GM21423 (cell line): ENCODE data around the gene TIMD4.
"Not testable (repeated sequence)": the region's sequence is repeated elsewhere in the genome, so short reads cannot be mapped to it uniquely, and the experiment has no call there.

Experiments
- ATAC-seq: cut with Tn5 transposase; IDR thresholded peaks from one replicate; pipeline ENCODE4 v1.9.1; 2021; ENCODE audit warnings: mild to moderate bottlenecking, moderate library complexity; ENCODE audit not compliant: unreplicated experiment

The TIMD4 gene

DNA sequence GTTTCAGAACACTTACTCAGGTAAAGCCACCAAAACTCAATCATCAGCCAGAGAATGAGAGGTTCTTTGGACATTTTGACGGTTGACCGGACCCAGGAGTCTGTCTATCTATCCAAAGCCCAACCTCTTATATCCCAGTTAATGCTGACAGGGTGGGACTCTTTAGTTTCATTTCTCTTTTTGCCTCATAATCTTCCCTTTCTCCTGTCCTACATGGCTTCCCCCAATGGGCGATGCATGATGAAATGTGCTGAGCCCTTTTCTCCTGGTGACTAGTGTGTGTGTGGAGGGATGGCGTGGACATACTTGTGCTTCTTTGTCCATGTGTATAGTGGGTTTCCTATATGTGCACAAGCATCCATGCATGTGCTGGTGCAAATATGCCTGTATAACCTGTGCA, at the start of gene TIMD4:
TSS of gene TIMD4 (minus strand) at position 102 of the 400 bp plus-strand sequence. CDS start at position 74, 28 bp downstream.
- no peak for ATAC-seq

DNA sequence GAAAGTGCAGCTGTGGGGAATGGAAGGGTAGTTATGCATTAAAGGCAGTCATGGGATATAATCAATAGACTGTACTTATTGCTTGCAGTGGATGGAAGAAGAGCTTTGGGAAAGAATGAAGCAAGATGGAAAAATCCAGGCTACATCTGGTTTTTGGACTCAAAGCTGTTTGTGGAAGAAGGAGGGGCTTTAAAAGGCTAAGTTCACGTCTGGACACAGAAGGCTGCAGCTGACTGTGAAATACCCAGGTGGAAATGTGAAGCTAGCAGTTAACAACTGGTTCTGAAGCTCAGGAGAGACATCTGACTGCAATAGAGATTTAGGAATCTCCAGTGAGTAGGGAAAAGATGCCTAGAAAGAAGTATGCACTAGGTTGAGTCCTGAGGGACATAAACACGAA, 43.2 kb upstream of the TIMD4 start:
- ATAC-seq, result no peak

DNA sequence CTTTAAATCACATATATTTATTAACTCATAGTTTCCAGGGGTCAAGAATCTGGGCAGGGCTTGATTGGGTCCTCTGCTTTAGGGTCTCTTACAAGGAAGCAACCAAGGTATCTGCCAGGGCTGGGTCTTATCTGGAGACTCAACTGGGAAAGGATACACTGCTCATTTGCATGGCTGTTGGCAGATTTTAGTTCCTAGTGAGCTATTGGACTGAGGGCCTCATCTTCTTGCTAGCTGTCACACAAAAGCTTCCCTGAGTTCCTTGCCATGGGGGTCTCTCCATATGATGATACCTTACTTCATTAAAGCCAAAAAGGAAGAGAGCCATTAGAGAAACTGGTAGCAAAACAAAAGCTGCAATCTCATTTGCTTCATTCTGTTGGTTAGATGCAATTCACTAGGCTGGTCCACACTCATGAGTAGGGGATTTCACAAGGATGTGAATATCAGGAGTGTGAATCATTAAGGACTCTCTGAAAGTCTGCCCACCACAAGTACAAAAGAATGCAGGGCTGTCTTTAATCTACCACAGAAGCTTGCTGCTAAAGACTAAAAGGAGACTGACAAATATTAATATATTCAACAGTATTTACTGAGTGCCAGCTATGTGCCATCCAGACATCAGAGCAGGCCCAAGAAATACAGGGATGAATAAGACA, 42.0 kb upstream of the TIMD4 start:
- ATAC-seq, result peak; percentile 58

DNA sequence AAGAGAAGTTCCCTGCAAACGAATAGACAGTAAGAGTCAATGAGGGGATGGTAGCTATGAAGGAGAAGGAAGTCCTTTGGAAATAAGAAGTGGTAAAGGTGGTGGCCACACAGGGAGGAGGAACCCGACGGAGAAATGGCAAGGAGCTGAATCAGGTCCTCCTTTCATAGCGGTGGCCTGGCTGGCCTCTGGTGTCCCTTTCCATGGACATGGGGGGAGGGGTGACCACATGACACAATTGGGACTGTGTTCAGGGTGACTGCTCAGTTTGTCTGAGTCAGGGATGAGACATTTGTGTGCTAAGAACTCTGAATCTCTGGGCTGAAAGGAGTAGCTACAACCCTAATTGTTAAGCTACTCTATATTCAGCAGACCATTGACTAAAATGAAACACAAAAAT, 28.7 kb upstream of the TIMD4 start:
- ATAC-seq, result no peak

DNA sequence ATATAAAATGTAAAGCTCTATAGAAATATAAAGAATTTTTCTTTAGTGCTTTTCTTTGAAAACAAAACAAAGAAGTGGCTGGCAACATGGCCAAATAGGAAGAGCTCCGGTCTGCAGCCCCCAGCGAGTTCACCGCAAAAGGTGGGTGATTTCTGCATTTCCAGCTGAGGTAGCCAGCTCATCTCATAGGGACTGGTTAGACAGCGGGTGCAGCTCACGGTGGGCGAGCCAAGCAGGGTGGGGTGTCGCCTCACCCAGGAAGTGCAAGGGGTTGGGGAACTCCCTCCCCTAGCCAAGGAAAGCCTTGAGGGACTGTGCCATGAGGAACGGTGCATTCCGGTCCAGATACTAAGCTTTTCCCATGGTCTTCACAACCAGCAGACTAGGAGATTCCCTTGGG, 21.0 kb upstream of the TIMD4 start:
- ATAC-seq, result no peak

DNA sequence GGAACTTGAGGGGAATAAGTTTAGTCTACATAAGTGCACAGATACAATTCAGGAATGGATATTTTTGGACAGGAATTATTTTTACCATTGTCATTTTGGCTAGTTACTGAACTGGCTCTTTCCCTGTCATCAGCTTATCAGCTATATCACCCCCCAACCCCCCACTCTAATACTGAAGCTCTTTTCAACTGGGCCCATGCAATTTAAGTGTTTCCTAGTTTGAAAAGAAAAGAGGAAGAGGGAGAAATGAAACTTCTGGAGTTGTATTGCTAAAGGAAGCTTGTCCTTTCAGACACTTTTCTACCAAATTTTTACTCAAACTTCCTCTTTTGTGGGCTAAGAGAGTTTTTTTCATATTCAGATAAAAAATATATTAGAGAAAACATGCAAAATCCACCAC, 18.5 kb upstream of the TIMD4 start:
- no peak for ATAC-seq

DNA sequence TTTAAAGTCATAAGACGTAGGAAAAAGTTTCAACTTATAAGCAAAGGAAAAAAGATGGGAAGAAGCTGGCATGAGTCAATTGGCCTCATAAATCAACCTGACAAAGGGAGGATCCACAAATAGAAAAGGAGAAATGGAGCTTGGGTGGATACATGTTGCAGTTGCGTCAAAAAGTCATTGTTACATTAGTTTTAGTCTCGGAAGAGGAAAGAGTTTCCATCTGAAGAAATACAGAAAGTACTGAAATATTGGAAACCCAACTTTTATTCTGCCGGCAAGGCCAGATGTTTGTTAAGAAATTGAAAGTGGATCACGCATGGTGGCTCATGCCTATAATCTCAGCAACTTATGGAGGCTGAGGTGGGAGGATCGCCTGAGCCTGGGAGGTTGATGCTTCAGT, 11.3 kb upstream of the TIMD4 start:
- no peak for ATAC-seq

DNA sequence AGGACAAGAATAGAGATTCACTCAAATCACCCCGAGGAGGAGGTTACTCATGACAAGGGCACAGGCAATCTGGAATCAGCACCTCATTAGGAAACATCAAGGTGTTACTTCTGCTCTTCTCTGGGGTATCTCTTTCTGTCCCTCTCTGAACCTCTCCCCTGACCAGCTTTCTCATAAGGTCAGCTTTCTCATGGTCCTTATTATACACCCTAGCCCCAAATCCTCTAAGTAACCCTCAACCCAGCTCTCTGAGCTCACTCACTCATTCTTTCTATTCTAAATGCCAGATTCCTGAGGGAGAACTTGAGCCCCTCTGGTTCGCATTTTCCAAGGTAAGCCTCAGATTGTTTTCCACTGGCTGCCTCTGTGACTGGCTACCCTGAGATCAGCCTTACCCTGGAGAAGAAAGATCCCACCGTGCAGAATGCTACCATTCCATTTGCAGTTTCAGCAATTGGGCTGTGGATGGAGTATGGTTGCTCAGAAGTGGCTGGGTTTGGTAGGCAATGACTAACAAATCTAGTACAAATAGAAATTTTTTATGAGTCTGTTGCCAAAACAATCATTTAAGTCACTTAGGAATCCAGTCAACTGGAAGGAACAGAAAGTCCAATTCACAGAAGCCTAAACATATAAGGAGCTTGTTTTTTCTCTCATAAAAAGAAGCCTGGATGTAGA, 9.0 kb upstream of the TIMD4 start:
- no peak for ATAC-seq

DNA sequence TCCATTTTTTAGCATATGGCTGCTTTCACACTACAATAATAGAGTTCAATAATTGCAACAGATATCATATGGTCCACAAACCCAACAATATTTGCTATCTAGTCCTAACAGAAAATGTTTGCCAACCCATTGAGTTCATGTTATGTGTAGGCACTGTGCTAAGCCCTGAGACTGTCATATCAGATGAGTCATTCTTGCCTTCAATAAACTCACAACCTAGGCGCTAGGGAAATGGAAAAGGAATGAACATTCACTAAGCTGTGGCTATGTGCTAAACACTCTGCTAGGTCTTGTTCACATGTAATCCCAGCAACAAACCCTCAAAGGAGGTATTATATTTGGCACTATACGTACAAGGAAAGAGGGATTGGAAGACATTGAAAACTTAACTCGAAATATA, 8.4 kb upstream of the TIMD4 start:
- ATAC-seq, result no peak

DNA sequence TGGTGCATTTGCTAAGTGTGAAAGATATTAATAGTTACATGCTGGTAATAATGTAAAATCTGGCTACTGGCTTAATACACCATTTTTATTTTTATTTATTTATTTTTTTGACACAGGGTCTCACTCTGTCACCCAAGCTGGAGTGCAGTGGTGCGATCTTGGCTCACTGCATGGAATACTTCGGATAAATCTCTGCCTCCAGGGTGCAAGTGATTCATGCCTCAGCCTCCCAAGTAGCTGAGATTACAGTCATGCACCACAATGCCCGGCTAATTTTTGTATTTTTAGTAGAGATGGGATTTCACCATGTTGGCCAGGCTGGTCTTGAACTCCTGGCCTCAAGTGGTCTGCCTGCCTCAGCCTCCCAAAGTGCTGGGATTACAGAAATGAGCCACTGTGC, 4.4 kb upstream of the TIMD4 start:
- not testable (repeated sequence) for ATAC-seq

DNA sequence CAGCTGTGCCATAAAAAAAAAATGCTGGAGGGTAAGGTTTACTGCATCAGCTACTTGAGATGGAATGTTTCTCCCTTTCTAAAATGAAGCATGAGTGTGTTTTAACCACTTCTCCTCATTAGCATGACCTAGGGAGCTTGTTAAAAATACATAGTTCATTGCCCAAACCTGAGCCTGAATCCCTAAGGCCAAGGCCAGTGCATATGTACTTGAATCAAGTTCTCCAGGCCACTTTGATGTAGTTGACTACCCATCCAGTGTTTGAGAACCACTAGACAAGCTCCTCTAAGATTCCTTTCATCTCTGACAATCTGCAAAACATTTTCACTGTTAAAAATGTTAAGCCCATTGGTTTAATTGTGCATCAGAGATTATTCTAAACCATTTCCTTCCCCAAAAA, 6.7 kb downstream of the TIMD4 start:
- ATAC-seq, result no peak

DNA sequence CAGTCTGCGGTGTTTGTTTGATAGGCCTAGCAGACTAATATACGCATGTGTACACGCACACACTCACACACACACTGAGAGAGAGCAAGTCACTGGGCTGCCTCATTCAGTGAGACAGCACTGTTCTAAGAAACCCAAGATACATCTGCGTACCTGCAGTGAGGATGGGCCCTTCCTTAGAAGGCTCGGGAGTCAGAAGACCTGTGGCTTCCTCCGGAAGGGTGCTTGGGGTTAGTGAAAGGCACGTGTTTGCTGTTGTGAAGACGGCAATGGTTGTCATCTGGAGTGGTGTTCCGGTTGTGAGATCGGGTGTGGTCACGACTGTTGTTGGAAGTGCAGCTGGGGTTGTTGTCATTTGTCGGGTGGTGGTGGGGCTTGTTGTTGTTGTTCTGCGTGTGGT, 11.7 kb downstream of the TIMD4 start:
- no peak for ATAC-seq

DNA sequence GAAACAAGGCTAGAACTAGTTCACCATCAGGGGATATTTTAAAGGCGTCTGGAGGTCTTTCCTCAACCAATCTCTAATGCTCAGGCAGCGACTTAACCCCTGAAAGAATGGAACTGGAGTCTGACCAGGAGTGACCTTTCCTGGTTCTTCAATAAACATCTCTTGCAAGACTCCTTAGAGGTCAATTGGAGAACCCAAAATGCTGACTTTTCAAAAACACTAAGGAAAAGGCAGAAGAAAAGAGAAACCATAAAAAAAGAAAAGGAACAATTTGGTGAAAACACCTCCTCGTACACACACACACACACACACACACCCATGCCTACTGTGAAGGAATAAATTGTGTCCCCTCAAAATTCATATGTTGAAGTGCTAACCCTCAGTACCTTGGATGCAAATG, 12.3 kb downstream of the TIMD4 start:
- no peak for ATAC-seq

DNA sequence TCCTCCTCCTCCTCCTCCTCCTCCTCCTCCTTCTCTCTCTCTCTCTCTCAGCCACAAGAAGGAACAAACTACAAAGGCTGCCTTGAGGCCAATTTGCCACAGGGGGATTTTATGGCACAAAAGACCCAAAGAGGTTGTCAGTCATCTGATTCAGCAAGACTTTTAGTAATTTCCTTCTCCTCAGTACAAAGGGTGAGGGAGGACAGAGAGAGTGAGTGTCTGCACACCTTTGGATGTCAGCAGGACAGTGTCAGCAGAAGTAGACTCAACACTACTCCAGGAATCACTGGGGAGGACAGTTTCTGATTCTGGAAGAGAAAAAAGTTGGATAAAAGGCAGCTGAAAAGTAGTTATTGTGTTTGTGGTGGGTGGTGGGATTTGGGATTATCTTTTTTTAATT, 13.6 kb downstream of the TIMD4 start:
- no peak for ATAC-seq

DNA sequence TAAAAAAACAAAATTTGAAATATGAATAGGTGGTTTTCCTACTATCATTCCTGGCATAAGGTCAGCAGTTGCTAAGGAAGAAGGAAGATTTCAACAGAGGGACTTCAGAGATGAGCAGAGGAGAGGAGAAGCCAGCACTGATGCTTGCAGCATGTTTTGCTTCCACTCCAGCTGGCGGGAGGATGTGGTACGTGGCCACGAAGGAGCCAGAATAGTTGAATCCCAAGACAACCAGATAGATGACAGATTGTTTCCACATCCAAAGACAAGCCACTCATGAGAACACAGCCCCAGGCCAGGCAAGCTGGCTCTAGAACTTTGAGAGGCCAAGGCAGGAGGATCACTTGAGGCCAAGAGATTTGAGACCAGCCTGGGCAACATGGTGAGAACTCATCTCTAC, 15.1 kb downstream of the TIMD4 start:
- ATAC-seq, result no peak

DNA sequence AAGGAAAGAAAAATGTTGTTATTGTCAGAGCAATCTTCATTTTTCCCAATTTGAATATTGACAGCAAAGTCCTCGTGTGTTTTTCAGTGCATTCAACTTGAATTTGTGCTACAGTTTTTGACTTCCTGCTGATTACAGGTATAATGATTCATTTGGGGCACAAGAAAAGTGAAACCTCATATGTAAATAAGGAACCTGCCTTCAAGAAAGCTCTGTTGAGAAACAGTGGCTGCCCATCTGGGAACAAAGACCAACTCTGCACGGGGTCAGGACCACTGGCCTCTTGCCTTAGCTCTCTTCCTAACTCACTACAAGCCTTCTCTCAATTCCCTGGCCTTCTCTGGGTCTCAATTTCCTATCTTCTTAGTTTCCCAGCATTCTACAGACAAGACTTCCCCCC, 21.0 kb downstream of the TIMD4 start:
- ATAC-seq, result peak; percentile 99

DNA sequence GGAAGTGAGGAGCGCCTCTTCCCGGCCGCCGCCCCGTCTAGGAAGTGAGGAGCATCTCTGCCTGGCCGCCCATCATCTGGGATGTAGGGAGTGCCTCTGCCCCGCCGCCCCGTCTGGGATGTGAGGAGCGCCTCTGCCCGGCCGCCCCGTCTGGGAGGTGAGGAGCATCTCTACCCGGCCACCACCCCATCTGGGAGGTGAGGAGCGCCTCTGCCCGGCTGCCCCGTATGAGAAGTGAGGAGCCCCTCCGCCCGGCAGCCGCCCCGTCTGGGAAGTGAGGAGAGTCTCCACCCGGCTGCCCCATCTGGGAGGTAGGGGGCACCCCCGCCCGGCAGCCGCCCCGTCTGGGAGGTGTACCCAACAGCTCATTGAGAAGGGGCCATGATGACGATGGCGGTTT, 22.6 kb downstream of the TIMD4 start:
- ATAC-seq, result not testable (repeated sequence)

DNA sequence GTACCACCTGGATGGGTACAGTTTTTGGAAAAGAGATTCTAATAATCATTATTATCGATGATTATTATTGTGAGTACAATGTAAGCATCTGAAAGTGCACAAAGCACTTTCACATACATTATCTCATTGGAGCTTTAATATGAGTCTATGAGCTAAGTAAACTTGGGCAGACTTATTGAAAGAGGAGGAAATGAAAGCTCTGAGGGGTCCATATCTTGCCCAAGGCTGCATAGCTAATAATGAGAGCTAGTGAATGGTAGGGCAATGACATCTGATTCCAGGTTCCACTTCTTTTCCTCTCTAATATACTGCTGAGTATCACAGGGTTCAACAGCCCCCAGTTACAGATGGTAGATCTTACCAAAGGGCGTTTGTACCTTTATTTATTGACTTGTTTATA, 26.1 kb downstream of the TIMD4 start:
- no peak for ATAC-seq

DNA sequence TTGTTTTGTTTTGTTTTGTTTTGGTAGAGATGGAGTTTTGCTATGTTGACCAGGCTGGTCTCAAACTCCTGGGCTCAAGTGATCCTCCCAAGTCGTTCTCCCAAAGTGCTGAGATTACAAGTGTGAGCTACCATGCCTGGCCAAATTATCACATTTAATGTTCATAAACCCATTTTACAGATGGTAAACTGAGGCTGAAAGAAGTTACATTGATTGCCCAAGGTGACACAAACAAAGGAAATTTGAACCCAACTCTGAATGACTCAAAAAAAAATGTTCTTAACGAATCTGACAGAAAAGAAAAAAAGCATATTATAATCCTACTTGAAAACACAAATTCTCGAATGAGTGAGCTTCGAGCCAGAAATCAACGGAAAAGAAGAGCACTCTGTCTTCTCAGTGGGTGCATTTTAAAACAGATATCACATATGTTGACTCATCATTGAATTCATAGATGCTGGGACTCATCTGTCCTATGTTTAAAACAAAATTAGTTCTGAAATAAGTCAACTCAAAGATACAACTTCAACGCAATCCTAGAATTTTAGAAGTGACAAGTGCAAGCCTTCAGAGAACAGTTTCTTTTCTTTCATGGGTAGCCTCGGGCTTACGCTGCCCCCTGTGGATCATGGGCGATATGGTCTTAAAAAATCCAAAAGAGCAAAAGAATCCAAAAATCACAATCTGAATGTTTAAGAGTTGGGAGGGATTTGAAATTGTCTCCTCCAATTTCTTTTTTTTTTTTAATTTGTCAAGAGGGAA, 28.4 kb downstream of the TIMD4 start:
- ATAC-seq, result peak; percentile 37

DNA sequence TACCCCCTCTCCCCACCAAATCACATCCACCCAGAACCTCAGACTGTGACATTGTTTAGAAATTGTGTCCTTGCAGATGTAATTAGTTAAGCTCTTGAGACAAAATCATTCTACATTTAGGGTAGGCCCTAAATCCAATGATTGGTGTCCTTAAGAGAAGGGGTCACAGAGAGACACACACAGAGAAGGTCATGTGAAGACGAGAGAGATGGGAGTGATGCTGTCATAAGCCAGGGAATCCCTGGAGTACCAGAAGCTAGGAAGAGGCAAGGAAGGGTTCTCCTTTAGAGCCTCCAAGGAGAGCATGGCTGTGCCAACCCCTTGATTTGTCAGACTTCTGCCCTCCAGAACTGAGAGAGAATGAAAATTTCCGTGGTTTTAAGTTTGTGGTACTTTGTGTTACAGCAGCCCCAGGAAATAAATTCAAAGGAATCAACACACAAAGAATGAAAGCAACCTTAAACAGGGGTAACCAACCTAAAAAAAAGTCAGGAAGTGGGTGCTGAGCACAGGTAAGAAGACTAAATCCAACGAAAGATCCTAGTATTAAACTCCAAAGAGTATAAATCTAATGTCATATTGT, 33.6 kb downstream of the TIMD4 start:
- no peak for ATAC-seq

DNA sequence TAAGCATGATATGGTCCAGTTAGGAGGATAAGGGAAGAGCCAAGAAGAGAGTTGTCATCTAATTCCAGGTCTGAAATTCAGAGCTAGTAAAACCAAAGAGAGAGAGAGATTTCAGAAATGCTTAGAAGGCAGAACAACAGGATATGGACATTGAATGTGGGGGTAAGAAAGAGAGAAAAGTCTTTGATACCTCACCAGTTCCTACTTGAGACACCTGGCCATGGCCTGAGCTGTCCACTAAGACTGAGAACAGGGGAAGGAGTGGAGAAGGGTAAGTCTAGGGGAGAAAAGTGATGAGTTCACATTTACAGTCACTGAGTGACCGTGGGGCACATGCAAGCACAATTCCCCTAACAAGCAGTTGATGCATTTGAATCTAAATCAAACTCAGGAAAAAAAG, 35.5 kb downstream of the TIMD4 start:
- ATAC-seq, result no peak

DNA sequence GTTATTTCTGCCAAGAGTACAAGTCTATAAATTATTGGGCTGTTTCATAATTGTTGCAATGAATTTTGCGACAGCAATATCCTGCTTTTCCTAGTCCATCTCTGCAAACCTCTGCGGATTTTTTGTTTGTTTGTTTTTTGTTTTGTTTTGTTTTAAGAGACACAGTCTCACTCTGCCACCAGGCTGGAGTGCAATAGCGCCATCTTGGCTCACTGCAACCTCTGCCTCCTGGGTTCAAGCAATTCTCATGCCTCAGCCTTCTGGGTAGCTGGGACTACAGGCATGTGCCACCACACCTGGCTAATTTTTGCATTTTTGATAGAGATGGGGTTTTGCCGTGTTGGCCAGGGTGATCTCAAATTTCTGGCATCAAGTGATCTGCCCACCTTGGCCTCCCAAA, 37.3 kb downstream of the TIMD4 start:
- ATAC-seq, result not testable (repeated sequence)
